HL-60 (cell line): Measurements from ENCODE around the gene DIS3L2.
"Not testable (repeated sequence)": the region's sequence is repeated elsewhere in the genome, so short reads cannot be mapped to it uniquely, and the experiment has no call there.

ENCODE experiments used
- CTCF ChIP-seq: IDR thresholded peaks from one replicate; pipeline ENCODE4 v1.5.1; 2011; ENCODE audit warnings: low read length, control low read depth, inconsistent platforms; ENCODE audit not compliant: insufficient read depth
- GABPA ChIP-seq: IDR thresholded peaks from 2 replicates; pipeline ENCODE4 v1.6.1; 2012; ENCODE audit warnings: low read depth
- POLR2AphosphoS5 ChIP-seq: IDR thresholded peaks from 2 replicates; pipeline ENCODE4 v1.6.1; 2012; ENCODE audit warnings: low read depth

DNA sequence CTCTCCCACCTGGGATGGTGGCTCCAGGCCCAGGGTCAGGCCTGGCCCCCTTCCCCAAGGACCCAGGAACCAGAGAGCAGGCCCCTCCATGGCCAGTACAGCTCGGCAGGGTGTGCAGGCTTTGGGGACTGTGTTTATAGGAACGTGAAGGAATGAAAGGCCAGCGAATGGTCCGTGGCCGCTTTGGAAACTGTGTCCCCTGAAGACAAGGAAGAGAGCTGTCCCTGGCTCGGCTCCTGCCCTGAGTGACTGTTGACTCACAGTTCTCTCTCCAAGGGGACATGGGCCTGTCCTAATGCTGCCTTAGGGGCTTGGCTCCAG lies 373.3 kb downstream of the DIS3L2 start:
- TF ChIP-seq CTCF, POLR2AphosphoS5, GABPA: not testable (repeated sequence)
